A673 (cell line): ENCODE measurements around the gene ANKRD12.

Source experiments
- CTCF ChIP-seq: fragments of 300-800, 200-600 bp; sonication (generic); conservative IDR thresholded peaks from 2 replicates; pipeline ENCODE4 v1.5.1; 2017; ENCODE audit warnings: low read depth, mild to moderate bottlenecking, antibody characterized with exemption, low read length, moderate library complexity, mixed read lengths
- EZH2 ChIP-seq: fragments of 200-600 bp; sonication (generic); IDR thresholded peaks from 2 replicates; pipeline ENCODE4 v1.6.1; 2017; ENCODE audit warnings: borderline replicate concordance, low read depth, mild to moderate bottlenecking, mixed read lengths, antibody characterized with exemption, low read length; ENCODE audit not compliant: poor library complexity, severe bottlenecking

GRCh38 chr18:9088252-9088651 lies 48.3 kb upstream of the ANKRD12 start:
- TF ChIP-seq CTCF (no peak), EZH2 (no peak)
